GM19193 (cell line): Measurements from ENCODE around the gene PVALB.
A peak's percentile ranks its signal among the peaks of the same experiment; 100 is the strongest.

Source experiments
- POLR2A ChIP-seq: IDR thresholded peaks from 4 replicates; pipeline ENCODE4 v1.6.1; 2011; ENCODE audit not compliant: insufficient read depth, insufficient read length; ENCODE audit errors: extremely low read depth

The PVALB gene

GRCh38 chr22:36776722-36777121 is 40.1 kb downstream of the PVALB start:
- TF ChIP-seq POLR2A, result no peak

GRCh38 chr22:36775964-36776669 is 40.7 kb downstream of the PVALB start, which contains the start of gene IFT27:
Gene IFT27 (minus strand): TSS chr22:36776119. CDS start chr22:36775707, 412 bp downstream.
- TF ChIP-seq POLR2A, result peak; percentile 53

- TF ChIP-seq POLR2A, result no peak
Measured at GRCh38 chr22:36775586-36775963, 41.3 kb downstream of the PVALB start.

GRCh38 chr22:36773935-36774334 is 42.9 kb downstream of the PVALB start:
- TF ChIP-seq POLR2A, result no peak

- TF ChIP-seq POLR2A, result no peak
Measured at GRCh38 chr22:36772451-36772850, 44.4 kb downstream of the PVALB start.

- no peak for TF ChIP-seq POLR2A
Measured at GRCh38 chr22:36771356-36772063, 45.3 kb downstream of the PVALB start.

GRCh38 chr22:36770513-36771231 is 46.2 kb downstream of the PVALB start:
- TF ChIP-seq POLR2A, result no peak

GRCh38 chr22:36769541-36770512 is 47.0 kb downstream of the PVALB start:
- no peak for TF ChIP-seq POLR2A

- TF ChIP-seq POLR2A, result no peak
Measured at GRCh38 chr22:36768616-36769015, 48.2 kb downstream of the PVALB start.

- no peak for TF ChIP-seq POLR2A
Measured at GRCh38 chr22:36768141-36768540, 48.7 kb downstream of the PVALB start.

GRCh38 chr22:36767035-36767775 is 49.6 kb downstream of the PVALB start:
- TF ChIP-seq POLR2A, result no peak

GRCh38 chr22:36765943-36766450 is 50.8 kb downstream of the PVALB start:
- TF ChIP-seq POLR2A, result no peak

- TF ChIP-seq POLR2A, result no peak
Measured at GRCh38 chr22:36765131-36765942, 51.5 kb downstream of the PVALB start.

- no peak for TF ChIP-seq POLR2A
Measured at GRCh38 chr22:36764641-36765040, 52.2 kb downstream of the PVALB start.
